Gastrocnemius medialis (tissue), 4 donors: ENCODE data around the gene PP2D1.

Experiments used
- POLR2A ChIP-seq, 2 donors: fragments of 450-650 bp; IDR thresholded peaks; one replicate each; pipeline ENCODE4 v1.6.1; 2017; ENCODE audit warnings: antibody characterized with exemption in 2 of 2, mild to moderate bottlenecking in 2 of 2, moderate library complexity in 2 of 2
- TF ChIP-seq, protein P1 (sequence below), 5 experiments: fragments of 450-650 bp in 3 of 5; fragments of 200-600 bp in 2 of 5; sonication (generic) in 2 of 5; IDR thresholded peaks in 4 of 5; conservative IDR thresholded peaks in 1 of 5; 1 replicate in 4 of 5; 2 replicates in 1 of 5; pipeline ENCODE4 v1.5.1; 2016 to 2019; ENCODE audit warnings: antibody characterized with exemption in 5 of 5, mild to moderate bottlenecking in 3 of 5, moderate library complexity in 3 of 5

DNA sequence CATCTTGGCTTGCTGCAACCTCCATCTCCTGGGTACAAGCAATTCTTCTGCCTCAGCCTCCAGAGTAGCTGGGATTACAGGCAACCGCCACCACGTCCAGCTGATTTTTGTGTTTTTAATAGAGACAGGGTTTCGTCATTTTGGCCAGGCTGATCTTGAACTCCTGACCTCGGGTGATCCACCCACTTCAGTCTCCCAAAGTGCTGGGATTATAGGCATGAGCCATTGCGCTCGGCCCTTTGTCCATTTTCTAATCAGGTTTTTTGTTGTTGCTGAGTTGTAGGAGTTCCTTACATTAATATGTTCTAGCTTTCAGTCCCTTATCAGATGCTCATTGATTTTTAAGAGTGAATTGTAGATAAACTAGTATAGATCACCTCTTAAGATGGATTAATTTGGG is 44.9 kb downstream of the PP2D1 start:
- TF ChIP-seq POLR2A (IDR thresholded peaks at IDR 0.05), result no peak
- TF ChIP-seq, protein P1, sequence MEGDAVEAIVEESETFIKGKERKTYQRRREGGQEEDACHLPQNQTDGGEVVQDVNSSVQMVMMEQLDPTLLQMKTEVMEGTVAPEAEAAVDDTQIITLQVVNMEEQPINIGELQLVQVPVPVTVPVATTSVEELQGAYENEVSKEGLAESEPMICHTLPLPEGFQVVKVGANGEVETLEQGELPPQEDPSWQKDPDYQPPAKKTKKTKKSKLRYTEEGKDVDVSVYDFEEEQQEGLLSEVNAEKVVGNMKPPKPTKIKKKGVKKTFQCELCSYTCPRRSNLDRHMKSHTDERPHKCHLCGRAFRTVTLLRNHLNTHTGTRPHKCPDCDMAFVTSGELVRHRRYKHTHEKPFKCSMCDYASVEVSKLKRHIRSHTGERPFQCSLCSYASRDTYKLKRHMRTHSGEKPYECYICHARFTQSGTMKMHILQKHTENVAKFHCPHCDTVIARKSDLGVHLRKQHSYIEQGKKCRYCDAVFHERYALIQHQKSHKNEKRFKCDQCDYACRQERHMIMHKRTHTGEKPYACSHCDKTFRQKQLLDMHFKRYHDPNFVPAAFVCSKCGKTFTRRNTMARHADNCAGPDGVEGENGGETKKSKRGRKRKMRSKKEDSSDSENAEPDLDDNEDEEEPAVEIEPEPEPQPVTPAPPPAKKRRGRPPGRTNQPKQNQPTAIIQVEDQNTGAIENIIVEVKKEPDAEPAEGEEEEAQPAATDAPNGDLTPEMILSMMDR (IDR thresholded peaks at IDR 0.05 in 4 of 5, conservative IDR thresholded peaks at IDR 0.05 in 1 of 5), result no peak
